Heart left ventricle (tissue), 13 donors: ENCODE results near the gene GART.

Experiments
- CTCF ChIP-seq, 12 donors: fragments of 200-600 bp; sonication (generic) in 4 of 12; IDR thresholded peaks; one replicate each; pipeline versions ENCODE4 v1.5.0 to v1.8.0; 2018 to 2022; ENCODE audit warnings: antibody characterized with exemption in 12 of 12, mild to moderate bottlenecking in 5 of 12
- POLR2A ChIP-seq, 2 donors: fragments of 450-650 bp; IDR thresholded peaks; one replicate each; pipeline ENCODE4 v1.6.1; 2017; ENCODE audit warnings: antibody characterized with exemption in 2 of 2, mild to moderate bottlenecking in 2 of 2, moderate library complexity in 2 of 2
- donor health status: ischemic (EF 13 %, LVEDD 7.1; RV severe dilation, severe dysfunction).
- donor health status: DM: no; HTN: yes; CAD: no.
- donor health status: DM: no; HTN: no; CAD: no.
- donor health status: ischemic (EF 25% LVEDD 6.9; RV normal size, moderate dysfunction).
- donor health status: ischemic (EF 25% LVEDD 5.7; RV mildly dilated, moderate dysfunction).
- donor health status: ischemic (EF 35%, LVEDD 5.7; RV mildly dilated, moderate dysfunction).
- donor health status: nonischemic (EF 11% LVEDD 7.7; RV severe dilation, severe dysfunction).
- donor health status: DM: yes; HTN: yes; CAD: no.
- donor health status: PGD.
- donor health status: ischemic (EF 29% LVEDD 5.4; RV normal size, mild dysfunction).
- donor health status: nonischemic (EF 23%, LVEDD 6.1; RV moderate dilation, normal function).

- TF ChIP-seq CTCF (IDR thresholded peaks at IDR 0.05) (no peak), POLR2A (IDR thresholded peaks at IDR 0.05) (no peak)
These were observed 4.2 kb upstream of the GART start for GRCh38 chr21:33546086-33546485.
